HepG2 (cell line): ENCODE data around the gene ACAT2. TPM values are rescaled to one million over a fixed set of nuclear protein-coding genes. Genes with fewer than 3 reads are reported as not detected.

Source experiments
- KLF9 ChIP-seq: IDR thresholded peaks from 2 replicates; pipeline ENCODE4 v1.6.1; 2016; ENCODE audit warnings: low read depth
- MATR3 ChIP-seq: sonication (generic); formaldehyde crosslinking; IDR thresholded peaks from 2 replicates; pipeline ENCODE4 v1.4.0; 2020; ENCODE audit warnings: missing genetic modification reagents
- MTF2 ChIP-seq: sonication (generic); formaldehyde crosslinking; IDR thresholded peaks from 2 replicates; pipeline ENCODE4 v1.5.0; 2020; ENCODE audit warnings: missing genetic modification reagents, borderline replicate concordance
- PBX2 ChIP-seq: IDR thresholded peaks from 2 replicates; pipeline ENCODE4 v1.6.1; 2016; ENCODE audit warnings: control low read depth
- PHF8 ChIP-seq: sonication (generic); formaldehyde crosslinking; IDR thresholded peaks from 2 replicates; pipeline ENCODE4 v1.5.0; 2020; ENCODE audit warnings: missing genetic modification reagents
- STAT5B ChIP-seq: sonication (generic); formaldehyde crosslinking; IDR thresholded peaks from 2 replicates; pipeline ENCODE4 v1.4.0; 2020; ENCODE audit warnings: missing genetic modification reagents
- TAF15 ChIP-seq: fragments of 200-400 bp; formaldehyde crosslinking; IDR thresholded peaks from one replicate; pipeline ENCODE4 v1.6.1; 2018; ENCODE audit warnings: mild to moderate bottlenecking, low read depth, low read length; ENCODE audit not compliant: poor library complexity, severe bottlenecking
- ZBTB7B ChIP-seq: sonication (generic); formaldehyde crosslinking; IDR thresholded peaks from 2 replicates; pipeline ENCODE4 v1.4.0; 2020; ENCODE audit warnings: missing genetic modification reagents
- ZNF205 ChIP-seq: IDR thresholded peaks from 2 replicates; pipeline ENCODE4 v1.6.1; 2018; ENCODE audit warnings: missing biosample characterization, missing genetic modification reagents
- ZNF543 ChIP-seq: sonication (generic); formaldehyde crosslinking; IDR thresholded peaks from 2 replicates; pipeline ENCODE4 v1.4.0; 2020; ENCODE audit warnings: mild to moderate bottlenecking, missing genetic modification reagents
- ZNF773 ChIP-seq: sonication (generic); formaldehyde crosslinking; IDR thresholded peaks from 2 replicates; pipeline ENCODE4 v1.4.0; 2020; ENCODE audit warnings: missing genetic modification reagents, borderline replicate concordance
- ZSCAN31 ChIP-seq: sonication (generic); formaldehyde crosslinking; IDR thresholded peaks from 2 replicates; pipeline ENCODE4 v1.5.0; 2020; ENCODE audit warnings: low read depth, mild to moderate bottlenecking, missing genetic modification reagents
- polyA plus RNA-seq, 8 experiments: library from polyadenylated mRNA; depleted of rRNA in 3 of 8; stranded (reverse) in 7 of 8; unstranded in 1 of 8; fragments of >200 nt; fragmentation: Illumina TruSeq in 4 of 8; extraction: Trizol in 4 of 8; gene quantifications; 2 replicates each; pipeline versions ENCODE4 v1.2.1 to v1.2.3, GENCODE V29; 2011 to 2016; ENCODE audit warnings: low read depth in 4 of 8, missing spikeins in 1 of 8, mixed read lengths in 1 of 8; ENCODE audit not compliant: insufficient read depth in 1 of 8
- total RNA-seq, 5 experiments: library from RNA; depleted of rRNA; stranded (reverse); fragments of >200 nt; fragmentation: Illumina TruSeq; extraction: Trizol; gene quantifications; 2 replicates each; pipeline ENCODE4 v1.2.3, GENCODE V29; 2016; ENCODE audit warnings: low read depth in 1 of 5
- TF ChIP-seq, protein P1 (sequence below): sonication (generic); formaldehyde crosslinking; IDR thresholded peaks from 2 replicates; pipeline ENCODE4 v1.4.0; 2020; ENCODE audit warnings: missing genetic modification reagents; ENCODE audit errors: not compliant biosample characterization

Gene ACAT2
- total and polyA plus RNA-seq, 2 of the 13 experiments (the other 11 are each of a cell fraction or from before 2014, with no cell fraction given) = 121 to 534 TPM

- TF ChIP-seq TAF15 (no peak), MTF2 (CRISPR knock-in tag) (no peak), PHF8 (CRISPR knock-in tag) (no peak), ZNF543 (CRISPR knock-in tag) (no peak), ZNF205 (CRISPR knock-in tag) (no peak), STAT5B (CRISPR knock-in tag) (no peak), ZBTB7B (no peak), ZNF773 (CRISPR knock-in tag) (no peak), PBX2 (CRISPR knock-in tag) (no peak), KLF9 (no peak), ZSCAN31 (CRISPR knock-in tag) (no peak), MATR3 (no peak)
- TF ChIP-seq, protein P1, sequence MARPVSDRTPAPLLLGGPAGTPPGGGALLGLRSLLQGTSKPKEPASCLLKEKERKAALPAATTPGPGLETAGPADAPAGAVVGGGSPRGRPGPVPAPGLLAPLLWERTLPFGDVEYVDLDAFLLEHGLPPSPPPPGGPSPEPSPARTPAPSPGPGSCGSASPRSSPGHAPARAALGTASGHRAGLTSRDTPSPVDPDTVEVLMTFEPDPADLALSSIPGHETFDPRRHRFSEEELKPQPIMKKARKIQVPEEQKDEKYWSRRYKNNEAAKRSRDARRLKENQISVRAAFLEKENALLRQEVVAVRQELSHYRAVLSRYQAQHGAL (CRISPR knock-in tag) = no peak
These were observed 16.8 kb downstream of the ACAT2 start (continued) for GRCh38 chr6:159778542-159779103.
